ENCODE data around the gene TRMT1.

The TRMT1 gene

GRCh38 chr19:13082192-13083007 is 34.1 kb downstream of the TRMT1 start:
- TF ChIP-seq MAX (IDR thresholded peaks at IDR 0.05) (no peak), REST (IDR thresholded peaks at IDR 0.05; ENCODE audit: low read depth) (no peak), EGR1 (IDR thresholded peaks at IDR 0.05) (no peak), TEAD4 (IDR thresholded peaks at IDR 0.05) (0 out of 2 replicates have a peak, but pooled peaks have one; percentile 3), EP300 (IDR thresholded peaks at IDR 0.05; ENCODE audit: borderline replicate concordance) (0 out of 2 replicates have a peak, but pooled peaks have one; percentile 7), ZBTB7A (IDR thresholded peaks at IDR 0.05; ENCODE audit: low read depth) (no peak), CEBPB (IDR thresholded peaks at IDR 0.05) (peak; percentile 71), RAD21 (IDR thresholded peaks at IDR 0.05; ENCODE audit: low read depth) (peak; percentile 52)

GRCh38 chr19:13079542-13079986 is 37.0 kb downstream of the TRMT1 start:
- TF ChIP-seq EP300 (IDR thresholded peaks at IDR 0.05; ENCODE audit: borderline replicate concordance) (no peak), RAD21 (IDR thresholded peaks at IDR 0.05; ENCODE audit: low read depth) (no peak), NFIC (IDR thresholded peaks at IDR 0.05) (peak; percentile 59)

GRCh38 chr19:13078897-13079541 is 37.5 kb downstream of the TRMT1 start:
- TF ChIP-seq FOXM1 (IDR thresholded peaks at IDR 0.05; ENCODE audit: borderline replicate concordance, low read depth) (no peak), TCF12 (IDR thresholded peaks at IDR 0.05; ENCODE audit: low read depth) (no peak), MAX (IDR thresholded peaks at IDR 0.05) (no peak), RAD21 (IDR thresholded peaks at IDR 0.05; ENCODE audit: low read depth) (no peak), EP300 (IDR thresholded peaks at IDR 0.05; ENCODE audit: borderline replicate concordance) (no peak), TEAD4 (IDR thresholded peaks at IDR 0.05) (no peak), EGR1 (IDR thresholded peaks at IDR 0.05) (no peak), NFIC (IDR thresholded peaks at IDR 0.05) (no peak), ZBTB7A (IDR thresholded peaks at IDR 0.05; ENCODE audit: low read depth) (no peak), TAF1 (IDR thresholded peaks at IDR 0.05; ENCODE audit: low read depth) (no peak), YY1 (IDR thresholded peaks at IDR 0.05; ENCODE audit: low read depth) (no peak), CREB1 (IDR thresholded peaks at IDR 0.05; ENCODE audit: low read depth) (no peak)

GRCh38 chr19:13078381-13078780 is 38.2 kb downstream of the TRMT1 start:
- TF ChIP-seq MAX (IDR thresholded peaks at IDR 0.05): no peak
- TF ChIP-seq NFIC (IDR thresholded peaks at IDR 0.05): no peak
- TF ChIP-seq EGR1 (IDR thresholded peaks at IDR 0.05): no peak
- TF ChIP-seq TCF12 (IDR thresholded peaks at IDR 0.05; ENCODE audit: low read depth): no peak
- no peak for TF ChIP-seq ZBTB7A (IDR thresholded peaks at IDR 0.05; ENCODE audit: low read depth)
- TF ChIP-seq TAF1 (IDR thresholded peaks at IDR 0.05; ENCODE audit: low read depth): no peak
- no peak for TF ChIP-seq TEAD4 (IDR thresholded peaks at IDR 0.05)
- no peak for TF ChIP-seq YY1 (IDR thresholded peaks at IDR 0.05; ENCODE audit: low read depth)
- no peak for TF ChIP-seq FOXM1 (IDR thresholded peaks at IDR 0.05; ENCODE audit: borderline replicate concordance, low read depth)
- no peak for TF ChIP-seq EP300 (IDR thresholded peaks at IDR 0.05; ENCODE audit: borderline replicate concordance)
- no peak for TF ChIP-seq USF1 (IDR thresholded peaks at IDR 0.05)

- TF ChIP-seq EGR1 (IDR thresholded peaks at IDR 0.05) (no peak), TEAD4 (IDR thresholded peaks at IDR 0.05) (no peak), USF1 (IDR thresholded peaks at IDR 0.05) (no peak), FOXM1 (IDR thresholded peaks at IDR 0.05; ENCODE audit: borderline replicate concordance, low read depth) (no peak), ZBTB7A (IDR thresholded peaks at IDR 0.05; ENCODE audit: low read depth) (no peak), TCF12 (IDR thresholded peaks at IDR 0.05; ENCODE audit: low read depth) (no peak), YY1 (IDR thresholded peaks at IDR 0.05; ENCODE audit: low read depth) (no peak), TAF1 (IDR thresholded peaks at IDR 0.05; ENCODE audit: low read depth) (no peak), REST (IDR thresholded peaks at IDR 0.05; ENCODE audit: low read depth) (no peak), EP300 (IDR thresholded peaks at IDR 0.05; ENCODE audit: borderline replicate concordance) (no peak), CEBPB (IDR thresholded peaks at IDR 0.05) (no peak), MAX (IDR thresholded peaks at IDR 0.05) (no peak), CREB1 (IDR thresholded peaks at IDR 0.05; ENCODE audit: low read depth) (no peak), NFIC (IDR thresholded peaks at IDR 0.05) (no peak), RAD21 (IDR thresholded peaks at IDR 0.05; ENCODE audit: low read depth) (no peak)
These were observed 39.3 kb downstream of the TRMT1 start for GRCh38 chr19:13077240-13077639.

Data from Ishikawa (cell line).